Measurements from ENCODE around the gene TBL3. TPM values are rescaled to one million over a fixed set of nuclear protein-coding genes. Genes with fewer than 3 reads are reported as not detected.
A peak's percentile ranks its signal among the peaks of the same experiment; 100 is the strongest.

Gene TBL3
- total and polyA plus RNA-seq, 9 of the 15 experiments (the other 6 are each of a cell fraction or from before 2014, with no cell fraction given): 0.97 to 117 (median 24.5) TPM

- TF ChIP-seq ZNF512 (tag; IDR thresholded peaks at IDR 0.05) (no peak), SREBF1 (IDR thresholded peaks at IDR 0.05; ENCODE audit: borderline replicate concordance, low read depth, low read length) (no peak), TSC22D4 (tag; IDR thresholded peaks at IDR 0.05) (no peak), ZNF134 (CRISPR knock-in tag; conservative IDR thresholded peaks at IDR 0.05) (no peak), HNRNPH1 (optimal IDR thresholded peaks at IDR 0.05; ENCODE audit: low read depth, low read length) (no peak), ZNF347 (CRISPR knock-in tag; IDR thresholded peaks at IDR 0.05; ENCODE audit: low read depth) (no peak), MCM7 (IDR thresholded peaks at IDR 0.05) (no peak), CHAMP1 (IDR thresholded peaks at IDR 0.05) (no peak), NELFE (IDR thresholded peaks at IDR 0.05; ENCODE audit: insufficient read depth, insufficient read length) (no peak), ZNF280A (IDR thresholded peaks at IDR 0.05; ENCODE audit: low read depth, partially characterized antibody) (no peak), LCOR (CRISPR knock-in tag; IDR thresholded peaks at IDR 0.05) (peak; percentile 61; the same call in 1 of the 2 replicates), ZNF239 (CRISPR knock-in tag; IDR thresholded peaks at IDR 0.05) (no peak; the same call in 1 of the 2 replicates), ILK (tag; IDR thresholded peaks at IDR 0.05; ENCODE audit: borderline replicate concordance, low read depth) (no peak), CREBBP (IDR thresholded peaks at IDR 0.05; ENCODE audit: low read depth, low read length) (no peak), ZNF785 (CRISPR knock-in tag; IDR thresholded peaks at IDR 0.05) (no peak)
- TF ChIP-seq, protein P1, sequence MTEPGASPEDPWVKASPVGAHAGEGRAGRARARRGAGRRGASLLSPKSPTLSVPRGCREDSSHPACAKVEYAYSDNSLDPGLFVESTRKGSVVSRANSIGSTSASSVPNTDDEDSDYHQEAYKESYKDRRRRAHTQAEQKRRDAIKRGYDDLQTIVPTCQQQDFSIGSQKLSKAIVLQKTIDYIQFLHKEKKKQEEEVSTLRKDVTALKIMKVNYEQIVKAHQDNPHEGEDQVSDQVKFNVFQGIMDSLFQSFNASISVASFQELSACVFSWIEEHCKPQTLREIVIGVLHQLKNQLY (CRISPR knock-in tag; conservative IDR thresholded peaks at IDR 0.05): no peak
- TF ChIP-seq, protein P2, sequence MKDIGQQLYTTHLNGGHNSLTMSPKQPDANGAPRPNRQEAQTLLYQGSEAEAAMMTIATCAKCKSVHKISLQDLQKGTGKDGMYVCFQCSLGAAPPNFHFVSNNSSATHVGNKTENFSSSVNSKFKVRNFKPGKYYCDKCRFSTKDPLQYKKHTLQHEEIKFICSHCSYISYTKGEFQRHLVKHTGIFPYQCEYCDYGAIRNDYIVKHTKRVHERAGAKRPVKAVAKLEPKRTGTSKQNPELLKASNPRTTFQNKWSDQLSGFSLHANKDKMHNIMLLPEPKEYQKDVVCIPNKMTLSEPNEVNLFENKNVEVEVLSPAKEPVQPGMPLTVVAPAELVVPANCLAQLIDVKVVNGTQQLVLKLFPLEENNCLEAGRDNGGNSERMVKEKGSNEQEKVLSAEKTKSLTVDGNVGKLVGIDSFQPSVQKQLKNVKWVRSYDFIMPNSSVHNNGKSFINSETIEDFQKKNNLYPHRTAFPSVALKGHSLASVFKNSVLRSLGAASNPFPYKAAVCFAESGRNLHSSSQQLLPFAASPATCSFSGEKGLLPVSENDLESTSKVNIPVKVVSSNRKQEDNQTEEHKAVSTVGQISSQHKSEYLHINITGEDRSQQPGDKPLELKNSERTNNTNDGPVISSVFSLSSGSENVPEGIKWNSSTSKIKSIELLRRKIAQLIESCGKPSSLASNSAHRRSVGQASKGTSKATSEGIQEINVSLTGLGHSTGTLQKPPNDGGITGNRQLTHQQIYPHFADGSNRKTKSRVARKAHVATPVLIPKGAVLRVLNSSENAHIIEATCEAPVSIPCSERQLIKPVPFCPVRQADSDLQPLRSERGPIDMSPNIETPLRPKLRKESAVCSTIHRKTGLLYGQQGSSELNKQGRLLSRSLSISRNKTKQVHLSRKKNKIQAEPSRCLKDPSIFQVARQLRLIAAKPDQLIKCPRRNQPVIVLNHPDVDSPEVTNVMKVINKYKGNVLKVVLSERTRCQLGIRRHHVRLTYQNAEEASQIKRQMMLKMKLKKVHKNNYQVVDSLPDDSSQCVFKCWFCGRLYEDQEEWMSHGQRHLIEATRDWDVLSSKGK (CRISPR knock-in tag; IDR thresholded peaks at IDR 0.05): no peak
Measured at GRCh38 chr16:2023092-2024031, 51.5 kb downstream of the TBL3 start (continued).
